Mesothelial cell of epicardium (in vitro differentiated cells): Measurements from ENCODE around the gene MAB21L2. TPM values are rescaled to one million over a fixed set of nuclear protein-coding genes. Genes with fewer than 3 reads are reported as not detected.
"Not testable (repeated sequence)": the region's sequence is repeated elsewhere in the genome, so short reads cannot be mapped to it uniquely, and the experiment has no call there.

Source experiments
- DNase-seq, 2 experiments: peaks; one replicate each; pipeline ENCODE4 v3.0.0; 2021; ENCODE audit warnings: low spot score in 2 of 2; ENCODE audit not compliant: unreplicated experiment in 2 of 2
- H3K27ac Mint-ChIP-seq: 2 replicates; pipeline ENCODE4 v1.8.0; 2021; ENCODE audit warnings: mixed read lengths
- H3K27me3 Mint-ChIP-seq: 2 replicates; pipeline ENCODE4 v1.8.0; 2021; ENCODE audit warnings: low read depth, mixed read lengths
- H3K36me3 Mint-ChIP-seq: 2 replicates; pipeline ENCODE4 v1.8.0; 2021; ENCODE audit warnings: mixed read lengths
- H3K4me1 Mint-ChIP-seq: 2 replicates; pipeline ENCODE4 v1.8.0; 2021; ENCODE audit warnings: mixed read lengths
- H3K4me3 Mint-ChIP-seq: 2 replicates; pipeline ENCODE4 v1.8.0; 2021; ENCODE audit warnings: mild to moderate bottlenecking, moderate library complexity, mixed read lengths
- H3K9me3 Mint-ChIP-seq: 2 replicates; pipeline ENCODE4 v1.8.0; 2021; ENCODE audit warnings: mixed read lengths
- total RNA-seq: library from RNA; stranded (reverse); gene quantifications from 3 replicates; pipeline ENCODE4 v1.2.1, GENCODE V29; 2021
- TF ChIP-seq, protein P1 (sequence below): fragments of 200-600 bp; sonication (generic); IDR thresholded peaks from one replicate; pipeline ENCODE4 v1.5.0; 2021; ENCODE audit warnings: antibody characterized with exemption; ENCODE audit not compliant: unreplicated experiment

MAB21L2 gene
- total RNA-seq, 1 donor from 2014 or later: 16.0 TPM

DNA sequence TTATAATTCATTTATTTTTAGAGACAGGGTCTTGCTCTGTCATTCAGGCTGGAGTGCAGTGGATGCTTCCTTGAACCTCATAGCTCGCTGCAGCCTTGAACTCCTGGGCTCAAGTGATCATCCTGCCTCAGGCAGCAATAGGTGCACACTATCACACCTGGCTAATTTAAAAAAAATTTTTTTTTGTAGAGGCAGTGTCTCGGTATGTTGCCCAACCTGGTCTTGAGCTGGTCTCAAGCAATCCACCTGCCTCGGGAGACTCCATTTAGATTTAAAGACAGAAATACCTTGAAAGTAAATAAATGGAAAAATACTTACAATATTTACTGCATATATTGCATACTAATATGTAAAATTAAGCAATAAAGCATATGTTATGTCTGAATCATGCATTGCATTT, 40.3 kb upstream of the MAB21L2 start:
- Mint-ChIP-seq H3K36me3 (peaks cover 8% of the 10 kb centered on the region), H3K4me1 (peaks cover 8% of the 10 kb centered on the region), H3K4me3 (no peak overlapping the region), H3K27ac (no peak overlapping the region), H3K27me3 (no peaks in the 10 kb centered on the region), H3K9me3 (peaks cover 9% of the 10 kb centered on the region)
- TF ChIP-seq, protein P1, sequence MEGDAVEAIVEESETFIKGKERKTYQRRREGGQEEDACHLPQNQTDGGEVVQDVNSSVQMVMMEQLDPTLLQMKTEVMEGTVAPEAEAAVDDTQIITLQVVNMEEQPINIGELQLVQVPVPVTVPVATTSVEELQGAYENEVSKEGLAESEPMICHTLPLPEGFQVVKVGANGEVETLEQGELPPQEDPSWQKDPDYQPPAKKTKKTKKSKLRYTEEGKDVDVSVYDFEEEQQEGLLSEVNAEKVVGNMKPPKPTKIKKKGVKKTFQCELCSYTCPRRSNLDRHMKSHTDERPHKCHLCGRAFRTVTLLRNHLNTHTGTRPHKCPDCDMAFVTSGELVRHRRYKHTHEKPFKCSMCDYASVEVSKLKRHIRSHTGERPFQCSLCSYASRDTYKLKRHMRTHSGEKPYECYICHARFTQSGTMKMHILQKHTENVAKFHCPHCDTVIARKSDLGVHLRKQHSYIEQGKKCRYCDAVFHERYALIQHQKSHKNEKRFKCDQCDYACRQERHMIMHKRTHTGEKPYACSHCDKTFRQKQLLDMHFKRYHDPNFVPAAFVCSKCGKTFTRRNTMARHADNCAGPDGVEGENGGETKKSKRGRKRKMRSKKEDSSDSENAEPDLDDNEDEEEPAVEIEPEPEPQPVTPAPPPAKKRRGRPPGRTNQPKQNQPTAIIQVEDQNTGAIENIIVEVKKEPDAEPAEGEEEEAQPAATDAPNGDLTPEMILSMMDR: no peak
- DNase-seq: no peak

DNA sequence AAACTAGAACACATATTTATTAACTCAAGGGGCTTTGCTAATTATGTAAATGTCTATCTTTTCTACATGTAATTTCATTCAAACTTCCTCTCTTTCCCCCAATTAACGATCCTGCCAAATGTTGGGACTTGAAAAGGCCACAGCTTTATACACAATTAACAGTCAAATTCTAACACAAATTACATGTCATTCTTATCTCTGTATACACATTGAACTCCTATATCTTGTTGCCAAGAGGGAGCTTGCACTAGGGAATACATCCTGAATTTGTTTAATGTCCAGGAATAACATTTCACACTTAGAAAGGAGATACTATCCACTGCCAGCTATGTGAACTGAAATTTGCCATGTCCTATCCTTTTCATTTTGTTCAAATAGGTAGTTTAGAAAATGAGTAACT, 38.9 kb upstream of the MAB21L2 start:
- TF ChIP-seq, protein P1: no peak
- no peak overlapping the region for H3K27ac Mint-ChIP-seq
- H3K9me3 Mint-ChIP-seq: no peaks in the 10 kb centered on the region
- no peaks in the 10 kb centered on the region for H3K36me3 Mint-ChIP-seq
- H3K4me3 Mint-ChIP-seq: no peak overlapping the region
- no peak for DNase-seq
- H3K27me3 Mint-ChIP-seq: no peaks in the 10 kb centered on the region
- peaks cover 14% of the 10 kb centered on the region for H3K4me1 Mint-ChIP-seq

- Mint-ChIP-seq H3K27me3 (no peaks in the 10 kb centered on the region), H3K9me3 (no peaks in the 10 kb centered on the region), H3K4me3 (no peak overlapping the region), H3K36me3 (no peaks in the 10 kb centered on the region), H3K27ac (no peak overlapping the region), H3K4me1 (peaks cover 14% of the 10 kb centered on the region)
- TF ChIP-seq, protein P1: no peak
- no peak for DNase-seq
Observed at GRCh38 chr4:150546286-150546685, 35.7 kb upstream of the MAB21L2 start.

DNA sequence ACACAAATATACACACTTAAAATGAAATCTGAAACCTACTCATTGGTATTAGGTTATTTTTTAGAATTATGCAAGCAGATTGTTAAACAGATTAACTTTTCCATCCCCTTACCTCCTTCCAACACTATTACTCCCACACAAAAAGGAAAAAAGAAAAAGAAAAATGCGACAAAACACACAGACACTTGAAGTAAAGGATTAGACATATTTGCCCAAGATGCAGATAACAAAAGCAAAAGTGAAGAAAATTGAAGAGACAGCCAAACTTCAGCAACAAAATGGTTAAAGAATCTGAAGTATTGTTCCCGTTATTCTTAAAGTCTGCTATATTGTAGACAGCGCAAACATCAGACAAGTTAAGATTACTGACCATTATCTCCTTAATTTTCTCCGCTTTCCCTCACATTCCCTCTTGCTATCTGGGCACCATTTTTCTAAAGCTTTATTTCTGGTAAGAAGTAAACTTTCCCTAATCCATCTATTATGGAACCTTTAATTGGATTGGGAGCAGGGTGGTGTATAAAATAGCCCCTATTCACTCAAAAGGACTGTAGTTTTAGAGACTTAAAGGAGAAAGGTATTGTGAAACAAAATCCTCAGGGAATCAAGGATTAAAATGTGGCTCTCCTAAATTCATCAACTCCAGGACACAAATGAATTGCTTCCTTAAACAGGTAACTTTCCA, 34.7 kb upstream of the MAB21L2 start:
- Mint-ChIP-seq H3K4me1 (peaks cover 14% of the 10 kb centered on the region), H3K27me3 (no peaks in the 10 kb centered on the region), H3K9me3 (peaks cover 4% of the 10 kb centered on the region), H3K4me3 (peak overlapping the region; percentile 26), H3K27ac (peak overlapping the region; percentile 16), H3K36me3 (peaks cover 5% of the 10 kb centered on the region)
- TF ChIP-seq, protein P1: no peak
- no peak for DNase-seq

- peaks cover 11% of the 10 kb centered on the region for H3K9me3 Mint-ChIP-seq
- H3K4me3 Mint-ChIP-seq, H3K4me1 Mint-ChIP-seq, DNase-seq, H3K36me3 Mint-ChIP-seq, H3K27ac Mint-ChIP-seq, H3K27me3 Mint-ChIP-seq: not testable (repeated sequence)
Observed at GRCh38 chr4:150557811-150558210, 24.1 kb upstream of the MAB21L2 start.

GRCh38 chr4:150561143-150561737, 20.7 kb upstream of the MAB21L2 start:
- Mint-ChIP-seq H3K27me3 (no peaks in the 10 kb centered on the region), H3K27ac (no peak overlapping the region), H3K9me3 (peaks cover 20% of the 10 kb centered on the region), H3K4me3 (no peak overlapping the region), H3K4me1 (no peaks in the 10 kb centered on the region), H3K36me3 (peaks cover 19% of the 10 kb centered on the region)
- DNase-seq: no peak
- TF ChIP-seq, protein P1: no peak
